HepG2 (cell line): Measurements from ENCODE around the gene PROM2.

Experiments
- AGO2 ChIP-seq: fragments of 200-400 bp; formaldehyde crosslinking; optimal IDR thresholded peaks from 2 replicates; pipeline ENCODE3; 2017; ENCODE audit warnings: mild to moderate bottlenecking, low read depth, low read length, moderate library complexity
- CTCF ChIP-seq: sonication (generic); formaldehyde crosslinking; IDR thresholded peaks from 2 replicates; pipeline ENCODE4 v1.5.0; 2020; ENCODE audit warnings: mild to moderate bottlenecking, missing genetic modification reagents, moderate library complexity
- GFI1 ChIP-seq: sonication (generic); formaldehyde crosslinking; IDR thresholded peaks from 2 replicates; pipeline ENCODE4 v1.5.0; 2020; ENCODE audit warnings: missing genetic modification reagents, mild to moderate bottlenecking, borderline replicate concordance
- ONECUT2 ChIP-seq: sonication (generic); formaldehyde crosslinking; IDR thresholded peaks from 2 replicates; pipeline ENCODE4 v1.4.0; 2020; ENCODE audit warnings: missing genetic modification reagents
- POLR2A ChIP-seq, 2 experiments: IDR thresholded peaks; 2 replicates each; pipeline ENCODE4 v1.6.1; 2011; ENCODE audit warnings: low read depth in 2 of 2, low read length in 2 of 2, mild to moderate bottlenecking in 1 of 2, moderate library complexity in 1 of 2; ENCODE audit not compliant: insufficient read depth in 1 of 2
- POLR2AphosphoS5 ChIP-seq: IDR thresholded peaks from 2 replicates; pipeline ENCODE4 v1.6.1; 2012; ENCODE audit warnings: low read depth, low read length
- RBAK ChIP-seq: sonication (generic); formaldehyde crosslinking; IDR thresholded peaks from 2 replicates; pipeline ENCODE4 v1.5.1; 2020; ENCODE audit warnings: mild to moderate bottlenecking, missing genetic modification reagents
- RNF2 ChIP-seq: fragments of 450-650 bp; conservative IDR thresholded peaks from 2 replicates; pipeline ENCODE4 v1.6.1; 2016; ENCODE audit warnings: low read depth
- SALL1 ChIP-seq: sonication (generic); formaldehyde crosslinking; IDR thresholded peaks from 2 replicates; pipeline ENCODE4 v1.8.0; 2022; ENCODE audit warnings: mild to moderate bottlenecking, missing genetic modification reagents
- TAF1 ChIP-seq: sonication (generic); formaldehyde crosslinking; IDR thresholded peaks from 2 replicates; pipeline ENCODE4 v1.4.0; 2020; ENCODE audit warnings: missing genetic modification reagents
- ZIK1 ChIP-seq: sonication (generic); formaldehyde crosslinking; IDR thresholded peaks from 2 replicates; pipeline ENCODE4 v1.5.0; 2020; ENCODE audit warnings: mild to moderate bottlenecking, low read depth, missing genetic modification reagents, borderline replicate concordance
- ZNF589 ChIP-seq: sonication (generic); formaldehyde crosslinking; conservative IDR thresholded peaks from 2 replicates; pipeline ENCODE4 v1.8.0; 2022; ENCODE audit warnings: mild to moderate bottlenecking, moderate library complexity, missing genetic modification reagents
- ZNF776 ChIP-seq: sonication (generic); formaldehyde crosslinking; IDR thresholded peaks from 2 replicates; pipeline ENCODE4 v1.4.0; 2020; ENCODE audit warnings: mild to moderate bottlenecking, missing genetic modification reagents
- TF ChIP-seq, protein P1 (sequence below), 2 experiments: sonication (generic) in 1 of 2; formaldehyde crosslinking in 1 of 2; IDR thresholded peaks; 2 replicates each; pipeline versions ENCODE4 v1.5.1 to v1.6.1; 2011 to 2020; ENCODE audit warnings: borderline replicate concordance in 1 of 2, low read depth in 1 of 2, low read length in 1 of 2, mild to moderate bottlenecking in 1 of 2, missing genetic modification reagents in 1 of 2, moderate library complexity in 1 of 2

GRCh38 chr2:95301876-95302641 lies 27.8 kb downstream of the PROM2 start:
- TF ChIP-seq POLR2AphosphoS5 = no peak
- TF ChIP-seq RNF2 = no peak
- no peak for TF ChIP-seq POLR2A (IDR thresholded peaks at IDR 0.05; ENCODE audit: insufficient read depth in 1 of 2, low read depth in 2 of 2, low read length in 2 of 2)
- no peak for TF ChIP-seq ONECUT2
- no peak for TF ChIP-seq CTCF (CRISPR knock-in tag)
- TF ChIP-seq ZNF589 = no peak
- no peak for TF ChIP-seq TAF1
- TF ChIP-seq ZNF776 (CRISPR knock-in tag) = no peak
- TF ChIP-seq SALL1 (CRISPR knock-in tag) = no peak
- no peak for TF ChIP-seq RBAK (CRISPR knock-in tag)
- TF ChIP-seq AGO2 = no peak
- TF ChIP-seq GFI1 (CRISPR knock-in tag) = no peak
- no peak for TF ChIP-seq ZIK1 (CRISPR knock-in tag)
- TF ChIP-seq, protein P1, sequence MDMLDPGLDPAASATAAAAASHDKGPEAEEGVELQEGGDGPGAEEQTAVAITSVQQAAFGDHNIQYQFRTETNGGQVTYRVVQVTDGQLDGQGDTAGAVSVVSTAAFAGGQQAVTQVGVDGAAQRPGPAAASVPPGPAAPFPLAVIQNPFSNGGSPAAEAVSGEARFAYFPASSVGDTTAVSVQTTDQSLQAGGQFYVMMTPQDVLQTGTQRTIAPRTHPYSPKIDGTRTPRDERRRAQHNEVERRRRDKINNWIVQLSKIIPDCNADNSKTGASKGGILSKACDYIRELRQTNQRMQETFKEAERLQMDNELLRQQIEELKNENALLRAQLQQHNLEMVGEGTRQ (IDR thresholded peaks at IDR 0.05; ENCODE audit: low read depth, low read length) = no peak
- TF ChIP-seq, protein P1 (CRISPR knock-in tag; IDR thresholded peaks at IDR 0.05; ENCODE audit: borderline replicate concordance) = no peak
